Spleen (tissue), 11 donors: ENCODE measurements around the gene STAC2. TPM values are rescaled to one million over a fixed set of nuclear protein-coding genes. Genes with fewer than 3 reads are reported as not detected.

ENCODE experiments used
- DNase-seq: peaks from one replicate; pipeline ENCODE4 v3.0.0-alpha.2; 2020
- H3K27ac ChIP-seq, 8 donors: fragments of 200-600 bp; sonication (generic) in 7 of 8; 1 replicate in 4 of 8; 2 replicates in 4 of 8; pipeline versions ENCODE4 v1.5.0 to v1.8.0; 2016 to 2021; ENCODE audit warnings: inconsistent platforms in 4 of 8, mild to moderate bottlenecking in 4 of 8, moderate library complexity in 1 of 8
- H3K27me3 ChIP-seq, 7 donors: fragments of 200-600 bp; sonication (generic) in 6 of 7; replicated peaks in 1 of 7; 1 replicate in 4 of 7; 2 replicates in 3 of 7; pipeline versions ENCODE4 v1.5.0 to v1.8.0; 2016 to 2021; ENCODE audit warnings: inconsistent platforms in 3 of 7, mild to moderate bottlenecking in 1 of 7
- H3K36me3 ChIP-seq, 6 donors: fragments of 200-600 bp; sonication (generic) in 5 of 6; 1 replicate in 4 of 6; 2 replicates in 2 of 6; pipeline versions ENCODE4 v1.5.0 to v1.8.0; 2016 to 2021; ENCODE audit warnings: inconsistent platforms in 2 of 6
- H3K4me1 ChIP-seq, 6 donors: fragments of 200-600 bp; sonication (generic) in 5 of 6; 1 replicate in 3 of 6; 2 replicates in 3 of 6; pipeline versions ENCODE4 v1.5.0 to v1.8.0; 2016 to 2021; ENCODE audit warnings: inconsistent platforms in 3 of 6
- H3K4me3 ChIP-seq, 8 donors: fragments of 200-600 bp; sonication (generic) in 7 of 8; 1 replicate in 4 of 8; 2 replicates in 4 of 8; pipeline versions ENCODE4 v1.5.0 to v1.8.0; 2016 to 2021; ENCODE audit warnings: inconsistent platforms in 4 of 8, mild to moderate bottlenecking in 4 of 8, moderate library complexity in 2 of 8
- H3K9me3 ChIP-seq, 8 donors: fragments of 200-600 bp; sonication (generic) in 7 of 8; 1 replicate in 4 of 8; 2 replicates in 4 of 8; pipeline versions ENCODE4 v1.5.0 to v1.8.0; 2016 to 2021; ENCODE audit warnings: inconsistent platforms in 4 of 8
- CTCF ChIP-seq, 11 experiments: fragments of 200-600 bp in 7 of 11; fragments of 450-650 bp in 4 of 11; sonication (generic) in 4 of 11; IDR thresholded peaks in 8 of 11; conservative IDR thresholded peaks in 3 of 11; 1 replicate in 7 of 11; 2 replicates in 4 of 11; pipeline versions ENCODE4 v1.4.0 to v1.8.0; 2016 to 2021; ENCODE audit warnings: antibody characterized with exemption in 11 of 11, inconsistent platforms in 4 of 11, mild to moderate bottlenecking in 1 of 11
- POLR2A ChIP-seq, 3 donors: fragments of 450-650 bp; IDR thresholded peaks; one replicate each; pipeline ENCODE4 v1.5.1; 2017; ENCODE audit warnings: antibody characterized with exemption in 3 of 3, mild to moderate bottlenecking in 1 of 3
- POLR2AphosphoS5 ChIP-seq, 3 donors: sonication (generic); formaldehyde crosslinking; IDR thresholded peaks; one replicate each; pipeline ENCODE4 v1.5.1; 2017; ENCODE audit warnings: antibody characterized with exemption in 3 of 3
- WGBS, 5 donors: extraction: QIAGEN DNeasy Blood & Tissue Kit in 3 of 5; methylation state at CpG; one replicate each; pipeline versions ENCODE4 v1.1.5 to v1.1.7; 2013 to 2018; 5-methylcytosine and 5-hydroxymethylcytosine counted together
- intact Hi-C: fragments of 100-400 bp; cut with DNase I; formaldehyde crosslinking; loops from one replicate; pipeline ENCODE4 v1.15.0; 2023; ENCODE audit warnings: low total_unique reads
- polyA plus RNA-seq, 3 donors: library from polyadenylated mRNA; stranded (reverse); fragments of 200-250 nt; gene quantifications; one replicate each; pipeline ENCODE4 v1.2.1, GENCODE V29; 2013
- total RNA-seq, 7 donors: library from RNA; depleted of rRNA in 3 of 7; stranded (reverse); fragments of >200 nt in 3 of 7; fragmentation: NEBNext Ultra II Directional in 4 of 7; extraction: Animal tissue kit (Norgen Biotek cat#: 25700) in 4 of 7; gene quantifications; one replicate each; pipeline versions ENCODE4 v1.1.0 to v1.2.1, GENCODE V29; 2016 to 2021
- donor health status: healthy with polysubstance abuse.
- donor health status: DM: no; HTN: no; CAD: no; lungs with moderate emphysema.
- donor health status: DM: no; HTN: no; CAD: no.
- donor health status: Bipolar disorder and iron deficiency.
- donor health status: healthy.
- donor health status: DM: no; HTN: no; CAD: no.
- donor health status: DM: yes; HTN: yes; CAD: no.

Gene STAC2
- total and polyA plus RNA-seq, 10 donors, result 0.06 to 0.56 (median 0.27) TPM; not detected in 7

DNA sequence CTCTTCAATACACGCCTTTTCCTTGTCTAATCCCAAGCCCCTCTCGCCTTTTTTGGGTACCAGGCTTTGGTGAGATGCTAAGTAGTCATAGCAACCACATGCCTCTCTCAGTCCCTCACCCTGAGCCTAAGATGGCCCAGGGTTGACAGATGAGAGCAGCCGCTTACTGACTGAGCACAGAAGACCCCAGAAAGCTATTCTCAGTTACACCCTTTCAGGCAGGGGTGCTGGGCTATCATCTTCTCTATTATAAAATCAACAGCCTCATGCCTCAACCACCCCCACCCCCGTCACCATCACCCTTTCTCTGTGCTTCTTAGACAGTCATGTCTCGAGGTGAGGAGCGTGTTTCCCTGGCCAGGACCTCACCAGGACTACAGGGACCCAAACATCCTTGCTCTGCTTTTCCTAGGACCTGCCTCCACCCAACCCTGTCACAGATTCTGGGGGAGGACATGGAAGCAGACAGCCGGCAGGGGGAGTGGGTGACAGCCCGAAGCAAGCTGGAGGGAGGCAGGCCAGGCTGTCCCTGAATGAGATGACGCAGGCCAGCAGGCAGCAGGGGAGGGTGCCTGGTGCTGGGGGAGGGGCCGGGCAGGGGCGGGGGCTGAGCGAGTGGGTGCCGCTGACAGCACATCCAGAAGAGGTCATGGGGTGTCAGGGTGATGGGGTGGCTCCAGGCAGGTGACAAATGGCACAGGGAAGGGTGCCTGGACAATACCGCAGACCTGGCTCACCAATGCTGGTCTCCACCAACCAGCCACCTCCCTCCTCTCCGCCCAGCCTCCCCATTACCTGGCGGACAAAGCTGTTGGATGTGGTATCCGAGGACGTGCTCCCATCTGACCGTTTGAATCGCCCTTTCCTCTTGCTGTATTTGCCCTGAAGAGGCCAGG is 31.4 kb downstream of the STAC2 start:
- Histone ChIP-seq H3K36me3 (peaks cover 0 to 42% (median 14%) of the 10 kb centered on the region in 6 donors), H3K27ac (peak overlapping the region in 3 of 8 donors; percentile 96 to 98 (median 98)), H3K27me3 (peaks cover 0 to 12% (median 0%) of the 10 kb centered on the region in 7 donors), H3K9me3 (no peaks in the 10 kb centered on the region), H3K4me3 (no peak overlapping the region), H3K4me1 (peaks cover 8 to 58% (median 41%) of the 10 kb centered on the region in 6 donors)
- intact Hi-C loops, result no loop called here
- peak in 7 of 11 experiments; percentile 8 to 40 (median 30) for TF ChIP-seq CTCF (IDR thresholded peaks at IDR 0.05 in 8 of 11, conservative IDR thresholded peaks at IDR 0.05 in 3 of 11)
- no peak for TF ChIP-seq POLR2A (IDR thresholded peaks at IDR 0.05)
- DNase-seq, result no peak
- WGBS, 5 donors, result 78 to 89% (median 80%) methylated on average over 20 of the region's 20 CpGs

- WGBS, 5 donors, result 82 to 95% (median 86%) methylated on average over 9 to 10 of the region's 10 CpGs
- Histone ChIP-seq H3K9me3 (no peaks in the 10 kb centered on the region), H3K4me3 (no peak overlapping the region), H3K27ac (no peak overlapping the region), H3K27me3 (peaks cover 0 to 12% (median 0%) of the 10 kb centered on the region in 7 donors), H3K36me3 (peaks cover 0 to 52% (median 14%) of the 10 kb centered on the region in 6 donors), H3K4me1 (peaks cover 3 to 48% (median 31%) of the 10 kb centered on the region in 6 donors)
- no peak for DNase-seq
- TF ChIP-seq POLR2A (IDR thresholded peaks at IDR 0.05) (no peak), CTCF (IDR thresholded peaks at IDR 0.05 in 8 of 11, conservative IDR thresholded peaks at IDR 0.05 in 3 of 11) (no peak), POLR2AphosphoS5 (IDR thresholded peaks at IDR 0.05) (no peak)
- intact Hi-C loops, result no loop called here
These were observed 32.4 kb downstream of the STAC2 start for GRCh38 chr17:39193346-39193745.

- intact Hi-C loops, result no loop called here
- WGBS, 5 donors, result 94 to 98% (median 96%) methylated on average over 16 of the region's 16 CpGs
These were observed 32.8 kb downstream of the STAC2 start for GRCh38 chr17:39192901-39193300.

More at GRCh38 chr17:39192901-39193300, 32.8 kb downstream of the STAC2 start:
- Histone ChIP-seq H3K9me3 (no peaks in the 10 kb centered on the region), H3K27me3 (peaks cover 0 to 12% (median 0%) of the 10 kb centered on the region in 7 donors), H3K36me3 (peaks cover 0 to 56% (median 14%) of the 10 kb centered on the region in 6 donors), H3K27ac (no peak overlapping the region), H3K4me3 (no peak overlapping the region), H3K4me1 (peaks cover 1 to 43% (median 26%) of the 10 kb centered on the region in 6 donors)
- DNase-seq, result no peak
- TF ChIP-seq CTCF (IDR thresholded peaks at IDR 0.05 in 8 of 11, conservative IDR thresholded peaks at IDR 0.05 in 3 of 11) (no peak), POLR2AphosphoS5 (IDR thresholded peaks at IDR 0.05) (no peak), POLR2A (IDR thresholded peaks at IDR 0.05) (no peak)
